IPS-NIHi11 (cell line): Measurements from ENCODE around the gene WNT10A.

Experiments
- DNase-seq: peaks from one replicate; pipeline ENCODE4 v3.0.0; 2012; ENCODE audit warnings: mixed read lengths, low spot score

The WNT10A gene

GRCh38 chr2:218857371-218858137 lies 23.1 kb upstream of the WNT10A start:
- no peak for DNase-seq

GRCh38 chr2:218858138-218858445 lies 22.6 kb upstream of the WNT10A start:
- DNase-seq = no peak

GRCh38 chr2:218858671-218859555 lies 21.7 kb upstream of the WNT10A start:
- DNase-seq = no peak

- DNase-seq = no peak
Observed at GRCh38 chr2:218859556-218859987, 21.1 kb upstream of the WNT10A start, which contains the start of gene WNT6. WNT6 (plus strand) TSS chr2:218859805; CDS start chr2:218860038, 233 bp downstream.

GRCh38 chr2:218859988-218860831 lies 20.4 kb upstream of the WNT10A start:
- DNase-seq = no peak

- peak; percentile 93 for DNase-seq
Observed at GRCh38 chr2:218860950-218861381, 19.7 kb upstream of the WNT10A start.

- no peak for DNase-seq
Observed at GRCh38 chr2:218861645-218862318, 18.9 kb upstream of the WNT10A start.

- DNase-seq = no peak
Observed at GRCh38 chr2:218863021-218863520, 17.6 kb upstream of the WNT10A start.

GRCh38 chr2:218865396-218865795 lies 15.3 kb upstream of the WNT10A start:
- DNase-seq = no peak

GRCh38 chr2:218865999-218866398 lies 14.7 kb upstream of the WNT10A start:
- no peak for DNase-seq

GRCh38 chr2:218867900-218868299 lies 12.8 kb upstream of the WNT10A start:
- DNase-seq = no peak

- no peak for DNase-seq
Observed at GRCh38 chr2:218869064-218869463, 11.6 kb upstream of the WNT10A start.

- DNase-seq = no peak
Observed at GRCh38 chr2:218870984-218871344, 9.7 kb upstream of the WNT10A start.

GRCh38 chr2:218871345-218872302 lies 9.0 kb upstream of the WNT10A start:
- DNase-seq = no peak

- DNase-seq = peak; percentile 66
Observed at GRCh38 chr2:218872645-218873358, 7.8 kb upstream of the WNT10A start.

- DNase-seq = no peak
Observed at GRCh38 chr2:218873359-218874194, 7.1 kb upstream of the WNT10A start.

- DNase-seq = no peak
Observed at GRCh38 chr2:218875692-218876246, 4.9 kb upstream of the WNT10A start.

- DNase-seq = peak; percentile 71
Observed at GRCh38 chr2:218876562-218877219, 4.0 kb upstream of the WNT10A start.
